SU-DHL-6 (cell line): Measurements from ENCODE around the gene C10orf62.

Source experiments
- H2AFZ ChIP-seq: fragments of 200-600 bp; sonication (generic); 2 replicates; pipeline ENCODE4 v1.6.1; 2014; ENCODE audit warnings: low read depth, mild to moderate bottlenecking, moderate library complexity, mixed read lengths, antibody characterized with exemption, low read length; ENCODE audit not compliant: severe bottlenecking
- H3F3A ChIP-seq: fragments of 200-600 bp; shearing (Covaris generic); 2 replicates; pipeline ENCODE4 v1.6.0; 2016; ENCODE audit warnings: antibody characterized with exemption, mild to moderate bottlenecking; ENCODE audit not compliant: insufficient read depth
- H3K27ac ChIP-seq: fragments of 200-600 bp; sonication (generic); 2 replicates; pipeline ENCODE4 v1.5.1; 2016; ENCODE audit warnings: low read depth, mild to moderate bottlenecking, low read length, moderate library complexity, mixed read lengths
- H3K27me3 ChIP-seq: fragments of 200-600 bp; sonication (generic), shearing (Covaris generic); 2 replicates; pipeline ENCODE4 v1.6.0; 2014; ENCODE audit warnings: mild to moderate bottlenecking, low read length
- H3K36me3 ChIP-seq: fragments of 200-600 bp; sonication (generic); 2 replicates; pipeline ENCODE4 v1.6.1; 2014; ENCODE audit warnings: mild to moderate bottlenecking, low read length, mixed read lengths
- H3K4me2 ChIP-seq: fragments of 300-600, 200-600 bp; shearing (Covaris generic), sonication (generic); 2 replicates; pipeline ENCODE4 v1.6.0; 2014; ENCODE audit warnings: low read length, low read depth, mild to moderate bottlenecking; ENCODE audit not compliant: poor library complexity, severe bottlenecking
- H3K4me3 ChIP-seq: fragments of 200-600 bp; sonication (generic); 2 replicates; pipeline ENCODE4 v1.5.1; 2014; ENCODE audit warnings: antibody characterized with exemption, low read length, mild to moderate bottlenecking, mixed read lengths; ENCODE audit not compliant: insufficient read depth, poor library complexity, severe bottlenecking
- H3K79me2 ChIP-seq: fragments of 200-600 bp; sonication (generic); 2 replicates; pipeline ENCODE4 v1.6.1; 2014; ENCODE audit warnings: mild to moderate bottlenecking, low read length, moderate library complexity; ENCODE audit not compliant: insufficient read depth
- H3K9ac ChIP-seq: fragments of 200-600 bp; sonication (generic); 2 replicates; pipeline ENCODE4 v1.7.0; 2014; ENCODE audit warnings: mild to moderate bottlenecking, low read length
- H3K9me2 ChIP-seq: fragments of 200-600 bp; sonication (generic); replicated peaks from 2 replicates; pipeline ENCODE4 v1.6.1; 2014; ENCODE audit warnings: low read length; ENCODE audit not compliant: insufficient read depth
- H3K9me3 ChIP-seq: fragments of 200-600 bp; sonication (generic); 2 replicates; pipeline ENCODE4 v1.6.1; 2014; ENCODE audit warnings: low read length, mixed read lengths; ENCODE audit not compliant: insufficient read depth
- H4K20me1 ChIP-seq: fragments of 200-600 bp; sonication (generic); 2 replicates; pipeline ENCODE4 v1.6.1; 2014; ENCODE audit warnings: low read depth, mild to moderate bottlenecking, antibody characterized with exemption, low read length, moderate library complexity, mixed read lengths
- EZH2phosphoT487 ChIP-seq: fragments of 200-600 bp; sonication (generic), shearing (Covaris generic); conservative IDR thresholded peaks from 2 replicates; pipeline ENCODE4 v1.6.1; 2018; ENCODE audit warnings: mild to moderate bottlenecking, antibody characterized with exemption, low read length, moderate library complexity, mixed read lengths
- TF ChIP-seq, protein P1 (sequence below): fragments of 200-600 bp; sonication (generic); IDR thresholded peaks from one replicate; pipeline ENCODE4 v1.5.1; 2017; ENCODE audit warnings: antibody characterized with exemption, mild to moderate bottlenecking, low read length, moderate library complexity; ENCODE audit not compliant: insufficient read depth, poor library complexity, severe bottlenecking

C10orf62 gene

DNA sequence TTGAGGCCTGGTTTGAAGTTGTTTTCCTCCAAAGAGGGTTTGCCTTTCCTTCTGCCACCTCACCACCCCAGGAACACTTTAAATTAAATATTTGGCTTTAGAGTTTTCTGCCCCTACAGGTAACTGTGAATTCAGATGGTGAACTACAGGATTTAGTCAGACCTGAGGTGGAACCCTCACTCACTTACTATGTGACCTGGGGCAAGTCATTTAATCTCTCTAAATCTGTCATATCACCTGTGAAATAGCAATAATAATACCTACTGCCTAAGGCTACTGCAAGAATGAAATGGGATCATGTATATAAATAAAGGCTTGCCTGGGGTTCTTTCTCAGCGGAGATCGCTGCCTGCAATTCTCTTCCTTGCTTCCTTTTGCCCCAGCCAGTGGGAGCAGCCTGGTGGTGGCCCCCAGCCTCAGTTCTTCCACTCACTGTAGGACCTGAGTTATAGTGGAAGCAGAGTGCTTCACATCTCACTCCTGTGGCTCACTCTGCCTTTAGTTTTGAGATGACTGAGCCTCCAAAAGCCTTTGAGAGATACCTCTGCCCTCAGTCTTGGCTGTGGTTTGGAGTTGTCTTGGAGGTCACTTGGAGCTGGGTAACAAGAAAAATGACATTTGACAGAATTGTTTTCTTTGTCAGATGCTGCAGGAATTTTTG lies 23.1 kb upstream of the C10orf62 start:
- Histone ChIP-seq H2AFZ (no peak overlapping the region), H3K4me3 (no peak overlapping the region), H3K4me2 (no peak overlapping the region), H3K27me3 (no peaks in the 10 kb centered on the region), H3K79me2 (no peaks in the 10 kb centered on the region), H3K9me2 (no peaks in the 10 kb centered on the region), H3F3A (no peaks in the 10 kb centered on the region), H3K27ac (no peak overlapping the region), H4K20me1 (no peaks in the 10 kb centered on the region), H3K9ac (no peak overlapping the region), H3K36me3 (no peaks in the 10 kb centered on the region), H3K9me3 (no peaks in the 10 kb centered on the region)
- TF ChIP-seq EZH2phosphoT487 = no peak
- TF ChIP-seq, protein P1, sequence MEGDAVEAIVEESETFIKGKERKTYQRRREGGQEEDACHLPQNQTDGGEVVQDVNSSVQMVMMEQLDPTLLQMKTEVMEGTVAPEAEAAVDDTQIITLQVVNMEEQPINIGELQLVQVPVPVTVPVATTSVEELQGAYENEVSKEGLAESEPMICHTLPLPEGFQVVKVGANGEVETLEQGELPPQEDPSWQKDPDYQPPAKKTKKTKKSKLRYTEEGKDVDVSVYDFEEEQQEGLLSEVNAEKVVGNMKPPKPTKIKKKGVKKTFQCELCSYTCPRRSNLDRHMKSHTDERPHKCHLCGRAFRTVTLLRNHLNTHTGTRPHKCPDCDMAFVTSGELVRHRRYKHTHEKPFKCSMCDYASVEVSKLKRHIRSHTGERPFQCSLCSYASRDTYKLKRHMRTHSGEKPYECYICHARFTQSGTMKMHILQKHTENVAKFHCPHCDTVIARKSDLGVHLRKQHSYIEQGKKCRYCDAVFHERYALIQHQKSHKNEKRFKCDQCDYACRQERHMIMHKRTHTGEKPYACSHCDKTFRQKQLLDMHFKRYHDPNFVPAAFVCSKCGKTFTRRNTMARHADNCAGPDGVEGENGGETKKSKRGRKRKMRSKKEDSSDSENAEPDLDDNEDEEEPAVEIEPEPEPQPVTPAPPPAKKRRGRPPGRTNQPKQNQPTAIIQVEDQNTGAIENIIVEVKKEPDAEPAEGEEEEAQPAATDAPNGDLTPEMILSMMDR = no peak

DNA sequence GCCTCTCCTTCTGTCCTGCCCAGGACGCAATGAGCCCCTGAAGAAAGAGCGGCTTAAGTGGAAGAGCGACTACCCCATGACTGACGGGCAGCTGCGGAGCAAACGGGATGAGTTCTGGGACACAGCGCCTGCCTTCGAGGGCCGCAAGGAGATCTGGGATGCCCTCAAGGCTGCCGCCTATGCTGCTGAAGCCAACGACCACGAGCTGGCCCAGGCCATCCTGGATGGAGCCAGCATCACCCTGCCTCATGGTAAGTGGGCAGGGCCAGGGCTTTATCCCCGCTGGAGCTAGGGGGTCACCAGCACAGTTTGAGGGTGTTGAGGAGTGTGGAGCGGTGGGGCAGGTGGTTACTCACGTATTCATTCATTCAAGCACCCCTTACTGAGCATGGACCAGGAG lies 21.6 kb upstream of the C10orf62 start:
- no peak for TF ChIP-seq EZH2phosphoT487
- TF ChIP-seq, protein P1 = no peak

DNA sequence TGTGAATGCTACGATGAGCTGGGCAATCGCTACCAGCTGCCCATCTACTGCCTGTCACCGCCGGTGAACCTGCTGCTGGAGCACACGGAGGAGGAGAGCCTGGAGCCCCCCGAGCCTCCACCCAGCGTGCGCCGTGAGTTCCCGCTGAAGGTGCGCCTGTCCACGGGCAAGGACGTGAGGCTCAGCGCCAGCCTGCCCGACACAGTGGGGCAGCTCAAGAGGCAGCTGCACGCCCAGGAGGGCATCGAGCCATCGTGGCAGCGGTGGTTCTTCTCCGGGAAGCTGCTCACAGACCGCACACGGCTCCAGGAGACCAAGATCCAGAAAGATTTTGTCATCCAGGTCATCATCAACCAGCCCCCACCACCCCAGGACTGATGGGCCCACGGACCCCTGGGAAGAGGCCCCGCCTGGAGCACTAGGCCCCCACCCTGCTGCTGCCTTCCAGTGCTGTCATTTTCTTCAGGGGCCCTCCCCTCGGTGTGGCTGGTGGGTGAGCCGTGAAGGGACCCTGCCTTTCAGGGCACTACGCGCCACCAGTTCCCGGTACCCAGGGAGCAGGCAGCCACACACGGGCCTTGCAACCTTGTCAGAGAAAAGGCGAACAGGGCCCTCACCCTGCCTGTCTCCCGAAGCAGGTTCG lies 19.3 kb upstream of the C10orf62 start:
- no peaks in the 10 kb centered on the region for H3K9me2 ChIP-seq
- no peak overlapping the region for H3K4me3 ChIP-seq
- no peak overlapping the region for H3K27ac ChIP-seq
- TF ChIP-seq, protein P1 = no peak
- no peak for TF ChIP-seq EZH2phosphoT487
- no peak overlapping the region for H2AFZ ChIP-seq
- no peaks in the 10 kb centered on the region for H3K79me2 ChIP-seq
- H3F3A ChIP-seq = no peaks in the 10 kb centered on the region
- no peak overlapping the region for H3K4me2 ChIP-seq
- H3K9me3 ChIP-seq = no peaks in the 10 kb centered on the region
- H3K9ac ChIP-seq = no peak overlapping the region
- H3K27me3 ChIP-seq = no peaks in the 10 kb centered on the region
- no peaks in the 10 kb centered on the region for H3K36me3 ChIP-seq
- H4K20me1 ChIP-seq = no peaks in the 10 kb centered on the region

More for the DNA sequence above, 21.6 kb upstream of the C10orf62 start:
- no peak overlapping the region for H3K9ac ChIP-seq
- no peaks in the 10 kb centered on the region for H3K27me3 ChIP-seq
- no peaks in the 10 kb centered on the region for H3K9me3 ChIP-seq
- H3K36me3 ChIP-seq = no peaks in the 10 kb centered on the region
- no peak overlapping the region for H3K4me3 ChIP-seq
- no peaks in the 10 kb centered on the region for H3K79me2 ChIP-seq
- H3K27ac ChIP-seq = no peak overlapping the region
- H3F3A ChIP-seq = no peaks in the 10 kb centered on the region
- no peaks in the 10 kb centered on the region for H4K20me1 ChIP-seq
- H3K9me2 ChIP-seq = no peaks in the 10 kb centered on the region
- no peak overlapping the region for H3K4me2 ChIP-seq
- no peak overlapping the region for H2AFZ ChIP-seq
